HEK293 (cell line): ENCODE results near the gene NCOA7.

Experiments used
- CTCF ChIA-PET: fragments of 350-600 bp; formaldehyde crosslinking; extraction: SDS; loops from one replicate; lab custom pipeline; 2021; ENCODE audit warnings: antibody characterized with exemption; lab: Yijun Ruan, JAX
- POLR2A ChIA-PET: fragments of 300-600 bp; formaldehyde crosslinking; extraction: SDS; loops from one replicate; lab custom pipeline; 2020; ENCODE audit warnings: antibody characterized with exemption, inconsistent platforms; lab: Yijun Ruan, JAX
- H3K27ac ChIP-seq: fragments of 200-500 bp; sonication (Bioruptor generic); 2 replicates; pipeline ENCODE4 v1.5.1; 2014; ENCODE audit warnings: low read depth, low read length, control low read depth, inconsistent platforms; ENCODE audit errors: extremely low read depth
- H3K36me3 ChIP-seq, 2 experiments: fragments of 200-500 bp in 1 of 2; sonication (Bioruptor generic) in 1 of 2; 1 replicate in 1 of 2; 2 replicates in 1 of 2; pipeline ENCODE4 v1.5.1; 2014 to 2017; ENCODE audit warnings: inconsistent platforms in 2 of 2, low read length in 2 of 2; ENCODE audit not compliant: control insufficient read depth in 2 of 2, insufficient read depth in 1 of 2
- H3K4me1 ChIP-seq: fragments of 200-500 bp; sonication (Bioruptor generic); 2 replicates; pipeline ENCODE4 v1.5.1; 2014; ENCODE audit warnings: mild to moderate bottlenecking, low read length, inconsistent platforms; ENCODE audit not compliant: control insufficient read depth, insufficient read depth
- H3K4me3 ChIP-seq: 2 replicates; pipeline ENCODE4 v1.5.1; 2011; ENCODE audit warnings: low read depth, mild to moderate bottlenecking, control low read depth, low read length, moderate library complexity
- H3K9me3 ChIP-seq: fragments of 200-500 bp; sonication (Bioruptor generic); 2 replicates; pipeline ENCODE4 v1.5.1; 2014; ENCODE audit warnings: low read depth, low read length, inconsistent platforms; ENCODE audit not compliant: control insufficient read depth, insufficient read depth
- GLI4 ChIP-seq: fragments of 450-650 bp; formaldehyde crosslinking; IDR thresholded peaks from 2 replicates; pipeline ENCODE4 v1.5.1; 2016; ENCODE audit warnings: missing biosample characterization, missing genetic modification characterization
- OSR2 ChIP-seq: fragments of 450-650 bp; formaldehyde crosslinking; IDR thresholded peaks from 2 replicates; pipeline ENCODE4 v1.5.1; 2016; ENCODE audit warnings: missing biosample characterization, missing genetic modification characterization
- PRDM1 ChIP-seq: fragments of 450-650 bp; formaldehyde crosslinking; IDR thresholded peaks from 2 replicates; pipeline ENCODE4; 2016; ENCODE audit warnings: missing biosample characterization, missing genetic modification characterization
- RBAK ChIP-seq: fragments of 450-650 bp; formaldehyde crosslinking; IDR thresholded peaks from 2 replicates; pipeline ENCODE4 v1.5.1; 2016; ENCODE audit warnings: missing biosample characterization, missing genetic modification characterization
- SP2 ChIP-seq: fragments of 450-650 bp; formaldehyde crosslinking; IDR thresholded peaks from 2 replicates; pipeline ENCODE4 v1.5.1; 2016; ENCODE audit warnings: missing biosample characterization, missing genetic modification characterization
- SP3 ChIP-seq: fragments of 450-650 bp; formaldehyde crosslinking; IDR thresholded peaks from 2 replicates; pipeline ENCODE4 v1.5.1; 2016; ENCODE audit warnings: missing biosample characterization, missing genetic modification characterization
- YY2 ChIP-seq: fragments of 450-650 bp; formaldehyde crosslinking; IDR thresholded peaks from 2 replicates; pipeline ENCODE4 v1.5.1; 2016; ENCODE audit warnings: missing biosample characterization, missing genetic modification characterization
- ZBTB44 ChIP-seq: fragments of 450-650 bp; IDR thresholded peaks from 2 replicates; pipeline ENCODE4 v1.5.1; 2018; ENCODE audit warnings: missing biosample characterization, mild to moderate bottlenecking, missing genetic modification characterization
- ZNF184 ChIP-seq: fragments of 450-650 bp; IDR thresholded peaks from 2 replicates; pipeline ENCODE4 v1.5.1; 2018; ENCODE audit warnings: missing biosample characterization, mild to moderate bottlenecking, missing genetic modification characterization
- ZNF366 ChIP-seq: fragments of 450-650 bp; formaldehyde crosslinking; conservative IDR thresholded peaks from 2 replicates; pipeline ENCODE4 v1.5.1; 2016; ENCODE audit warnings: missing biosample characterization, missing genetic modification characterization
- ZNF394 ChIP-seq: fragments of 450-650 bp; formaldehyde crosslinking; IDR thresholded peaks from 2 replicates; pipeline ENCODE4 v1.5.1; 2016; ENCODE audit warnings: missing biosample characterization, missing genetic modification characterization, mild to moderate bottlenecking, moderate library complexity, borderline replicate concordance
- ZNF416 ChIP-seq: fragments of 450-650 bp; formaldehyde crosslinking; IDR thresholded peaks from 2 replicates; pipeline ENCODE4 v1.5.1; 2016; ENCODE audit warnings: missing biosample characterization, missing genetic modification characterization
- ZNF423 ChIP-seq: fragments of 450-650 bp; formaldehyde crosslinking; IDR thresholded peaks from 2 replicates; pipeline ENCODE4 v1.5.1; 2016; ENCODE audit warnings: missing biosample characterization, missing genetic modification characterization
- ZNF501 ChIP-seq: fragments of 450-650 bp; formaldehyde crosslinking; IDR thresholded peaks from 2 replicates; pipeline ENCODE4 v1.5.1; 2016; ENCODE audit warnings: missing biosample characterization, missing genetic modification characterization
- ZNF514 ChIP-seq: fragments of 450-650 bp; formaldehyde crosslinking; IDR thresholded peaks from 2 replicates; pipeline ENCODE4 v1.5.1; 2016; ENCODE audit warnings: missing biosample characterization, missing genetic modification characterization
- ZNF561 ChIP-seq: fragments of 450-650 bp; IDR thresholded peaks from 2 replicates; pipeline ENCODE4 v1.5.1; 2018; ENCODE audit warnings: missing biosample characterization, missing genetic modification characterization, borderline replicate concordance
- ZNF580 ChIP-seq: fragments of 450-650 bp; formaldehyde crosslinking; IDR thresholded peaks from 2 replicates; pipeline ENCODE4 v1.5.1; 2016; ENCODE audit warnings: missing biosample characterization, missing genetic modification characterization
- ZNF629 ChIP-seq: fragments of 450-650 bp; formaldehyde crosslinking; IDR thresholded peaks from 2 replicates; pipeline ENCODE4 v1.5.1; 2017; ENCODE audit warnings: missing biosample characterization, missing genetic modification characterization
- ZNF670 ChIP-seq: fragments of 450-650 bp; formaldehyde crosslinking; IDR thresholded peaks from 2 replicates; pipeline ENCODE4 v1.5.1; 2016; ENCODE audit warnings: missing biosample characterization, missing genetic modification characterization, low read depth
- ZNF768 ChIP-seq: fragments of 450-650 bp; formaldehyde crosslinking; IDR thresholded peaks from 2 replicates; pipeline ENCODE4 v1.5.1; 2018; ENCODE audit warnings: missing biosample characterization, mild to moderate bottlenecking, missing genetic modification characterization
- ZXDB ChIP-seq: fragments of 450-650 bp; formaldehyde crosslinking; IDR thresholded peaks from 2 replicates; pipeline ENCODE4 v1.5.1; 2016; ENCODE audit warnings: missing biosample characterization, missing genetic modification characterization
- TF ChIP-seq, protein P1 (sequence below): fragments of 450-650 bp; formaldehyde crosslinking; IDR thresholded peaks from 2 replicates; pipeline ENCODE4 v1.5.1; 2016; ENCODE audit warnings: missing biosample characterization, missing genetic modification characterization
- TF ChIP-seq, protein P2 (sequence below): fragments of 450-650 bp; formaldehyde crosslinking; IDR thresholded peaks from 2 replicates; pipeline ENCODE4 v1.5.1; 2016; ENCODE audit warnings: missing biosample characterization, missing genetic modification characterization
- TF ChIP-seq, protein P3 (sequence below): fragments of 450-650 bp; formaldehyde crosslinking; IDR thresholded peaks from 2 replicates; pipeline ENCODE4 v1.5.1; 2016; ENCODE audit warnings: missing biosample characterization, missing genetic modification characterization
- TF ChIP-seq, protein P4 (sequence below): fragments of 450-650 bp; formaldehyde crosslinking; IDR thresholded peaks from 2 replicates; pipeline ENCODE4 v1.5.1; 2017; ENCODE audit warnings: missing biosample characterization, missing genetic modification characterization

Gene NCOA7

GRCh38 chr6:125871365-125871764 is 80.6 kb downstream of the NCOA7 start:
- POLR2A ChIA-PET: no interaction called here

More at GRCh38 chr6:125871365-125871764, 80.6 kb downstream of the NCOA7 start:
- Histone ChIP-seq H3K9me3 (no peaks in the 10 kb centered on the region), H3K4me1 (peaks cover 15% of the 10 kb centered on the region; the same call in 1 of the 2 replicates), H3K27ac (no peak overlapping the region), H3K4me3 (no peak overlapping the region), H3K36me3 (peaks cover 0 to 12% of the 10 kb centered on the region in 2 experiments; a peak in 1 of 3 replicates)
- TF ChIP-seq YY2 (no peak), OSR2 (tag by site-specific recombination) (peak; percentile 47; the same call in 1 of the 2 replicates), ZNF768 (tag by site-specific recombination) (no peak), ZNF629 (peak; percentile 24; the same call in 1 of the 2 replicates), SP3 (no peak), ZNF394 (tag by site-specific recombination) (no peak), ZNF501 (no peak), ZNF423 (no peak), ZNF366 (tag by site-specific recombination) (0 out of 2 replicates have a peak, but pooled peaks have one; percentile 25), ZXDB (tag by site-specific recombination) (no peak), SP2 (no peak), RBAK (tag by site-specific recombination) (no peak), ZNF670 (no peak), ZNF514 (tag by site-specific recombination) (no peak), ZNF580 (tag by site-specific recombination) (no peak), ZNF416 (no peak), PRDM1 (tag by site-specific recombination) (no peak), ZNF184 (tag by site-specific recombination) (no peak), GLI4 (tag by site-specific recombination) (no peak), ZNF561 (no peak), ZBTB44 (tag by site-specific recombination) (0 out of 2 replicates have a peak, but pooled peaks have one; percentile 13)
- TF ChIP-seq, protein P1, sequence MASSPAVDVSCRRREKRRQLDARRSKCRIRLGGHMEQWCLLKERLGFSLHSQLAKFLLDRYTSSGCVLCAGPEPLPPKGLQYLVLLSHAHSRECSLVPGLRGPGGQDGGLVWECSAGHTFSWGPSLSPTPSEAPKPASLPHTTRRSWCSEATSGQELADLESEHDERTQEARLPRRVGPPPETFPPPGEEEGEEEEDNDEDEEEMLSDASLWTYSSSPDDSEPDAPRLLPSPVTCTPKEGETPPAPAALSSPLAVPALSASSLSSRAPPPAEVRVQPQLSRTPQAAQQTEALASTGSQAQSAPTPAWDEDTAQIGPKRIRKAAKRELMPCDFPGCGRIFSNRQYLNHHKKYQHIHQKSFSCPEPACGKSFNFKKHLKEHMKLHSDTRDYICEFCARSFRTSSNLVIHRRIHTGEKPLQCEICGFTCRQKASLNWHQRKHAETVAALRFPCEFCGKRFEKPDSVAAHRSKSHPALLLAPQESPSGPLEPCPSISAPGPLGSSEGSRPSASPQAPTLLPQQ: no peak
- TF ChIP-seq, protein P2, sequence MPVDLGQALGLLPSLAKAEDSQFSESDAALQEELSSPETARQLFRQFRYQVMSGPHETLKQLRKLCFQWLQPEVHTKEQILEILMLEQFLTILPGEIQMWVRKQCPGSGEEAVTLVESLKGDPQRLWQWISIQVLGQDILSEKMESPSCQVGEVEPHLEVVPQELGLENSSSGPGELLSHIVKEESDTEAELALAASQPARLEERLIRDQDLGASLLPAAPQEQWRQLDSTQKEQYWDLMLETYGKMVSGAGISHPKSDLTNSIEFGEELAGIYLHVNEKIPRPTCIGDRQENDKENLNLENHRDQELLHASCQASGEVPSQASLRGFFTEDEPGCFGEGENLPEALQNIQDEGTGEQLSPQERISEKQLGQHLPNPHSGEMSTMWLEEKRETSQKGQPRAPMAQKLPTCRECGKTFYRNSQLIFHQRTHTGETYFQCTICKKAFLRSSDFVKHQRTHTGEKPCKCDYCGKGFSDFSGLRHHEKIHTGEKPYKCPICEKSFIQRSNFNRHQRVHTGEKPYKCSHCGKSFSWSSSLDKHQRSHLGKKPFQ: 0 out of 2 replicates have a peak, but pooled peaks have one; percentile 20
- TF ChIP-seq, protein P3, sequence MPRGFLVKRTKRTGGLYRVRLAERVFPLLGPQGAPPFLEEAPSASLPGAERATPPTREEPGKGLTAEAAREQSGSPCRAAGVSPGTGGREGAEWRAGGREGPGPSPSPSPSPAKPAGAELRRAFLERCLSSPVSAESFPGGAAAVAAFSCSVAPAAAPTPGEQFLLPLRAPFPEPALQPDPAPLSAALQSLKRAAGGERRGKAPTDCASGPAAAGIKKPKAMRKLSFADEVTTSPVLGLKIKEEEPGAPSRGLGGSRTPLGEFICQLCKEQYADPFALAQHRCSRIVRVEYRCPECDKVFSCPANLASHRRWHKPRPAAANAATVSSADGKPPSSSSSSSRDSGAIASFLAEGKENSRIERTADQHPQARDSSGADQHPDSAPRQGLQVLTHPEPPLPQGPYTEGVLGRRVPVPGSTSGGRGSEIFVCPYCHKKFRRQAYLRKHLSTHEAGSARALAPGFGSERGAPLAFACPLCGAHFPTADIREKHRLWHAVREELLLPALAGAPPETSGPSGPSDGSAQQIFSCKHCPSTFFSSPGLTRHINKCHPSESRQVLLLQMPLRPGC (tag by site-specific recombination): no peak
- TF ChIP-seq, protein P4, sequence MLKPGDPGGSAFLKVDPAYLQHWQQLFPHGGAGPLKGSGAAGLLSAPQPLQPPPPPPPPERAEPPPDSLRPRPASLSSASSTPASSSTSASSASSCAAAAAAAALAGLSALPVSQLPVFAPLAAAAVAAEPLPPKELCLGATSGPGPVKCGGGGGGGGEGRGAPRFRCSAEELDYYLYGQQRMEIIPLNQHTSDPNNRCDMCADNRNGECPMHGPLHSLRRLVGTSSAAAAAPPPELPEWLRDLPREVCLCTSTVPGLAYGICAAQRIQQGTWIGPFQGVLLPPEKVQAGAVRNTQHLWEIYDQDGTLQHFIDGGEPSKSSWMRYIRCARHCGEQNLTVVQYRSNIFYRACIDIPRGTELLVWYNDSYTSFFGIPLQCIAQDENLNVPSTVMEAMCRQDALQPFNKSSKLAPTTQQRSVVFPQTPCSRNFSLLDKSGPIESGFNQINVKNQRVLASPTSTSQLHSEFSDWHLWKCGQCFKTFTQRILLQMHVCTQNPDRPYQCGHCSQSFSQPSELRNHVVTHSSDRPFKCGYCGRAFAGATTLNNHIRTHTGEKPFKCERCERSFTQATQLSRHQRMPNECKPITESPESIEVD (tag by site-specific recombination): peak; percentile 88
- CTCF ChIA-PET: interaction anchor here (0.8 to 2.0 kb wide), 7 partner anchors 13 to 85 kb away, joined by 3 to 6 read pairs (median 4); partner anchors contain the start of gene HINT3
